HG03575 (cell line): ENCODE measurements around the gene EPB41L3.

ENCODE experiments used
- ATAC-seq: cut with Tn5 transposase; IDR thresholded peaks from one replicate; pipeline ENCODE4 v1.9.1; 2021; ENCODE audit not compliant: unreplicated experiment, insufficient number of reproducible peaks, low FRiP score; ENCODE audit errors: extremely low read depth

EPB41L3 gene

DNA sequence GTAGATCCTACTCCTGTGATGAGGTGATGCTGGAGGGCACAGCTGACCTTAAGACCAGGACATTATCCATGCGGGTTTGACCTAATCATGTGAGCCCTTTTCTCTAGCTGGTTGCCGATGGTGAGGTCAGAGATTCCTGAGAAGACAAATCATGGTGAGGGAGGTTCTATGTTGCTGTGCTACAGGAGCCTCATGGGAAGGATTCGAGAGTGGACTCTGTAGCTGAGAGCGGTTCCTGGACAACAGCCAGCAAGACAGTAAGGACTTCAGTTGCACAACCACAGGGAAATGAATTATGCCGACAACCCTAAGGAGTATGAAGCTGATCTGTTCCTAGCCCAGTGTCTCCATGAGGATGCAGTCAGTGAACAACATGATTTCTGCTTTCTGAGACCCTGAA, 80.4 kb downstream of the EPB41L3 start:
- ATAC-seq, result no peak

DNA sequence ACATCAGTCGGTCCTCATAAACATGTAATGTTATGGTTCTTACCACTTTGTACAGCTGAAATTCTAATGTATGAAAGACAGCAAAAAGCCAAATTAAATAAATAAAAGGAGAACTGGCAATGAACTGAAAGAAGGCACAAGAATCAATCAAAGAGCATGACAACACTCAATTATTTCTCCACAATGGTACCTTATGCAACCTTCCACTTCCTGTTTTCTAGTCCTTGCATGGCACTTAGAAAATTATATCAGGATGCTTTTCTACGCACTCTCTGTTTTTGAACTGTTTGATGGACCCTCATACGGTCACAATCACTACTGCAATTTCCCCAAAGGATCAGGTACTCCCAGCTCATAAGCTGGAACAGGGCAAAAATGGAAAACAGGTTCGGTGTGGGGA, 81.6 kb downstream of the EPB41L3 start:
- ATAC-seq, result no peak

DNA sequence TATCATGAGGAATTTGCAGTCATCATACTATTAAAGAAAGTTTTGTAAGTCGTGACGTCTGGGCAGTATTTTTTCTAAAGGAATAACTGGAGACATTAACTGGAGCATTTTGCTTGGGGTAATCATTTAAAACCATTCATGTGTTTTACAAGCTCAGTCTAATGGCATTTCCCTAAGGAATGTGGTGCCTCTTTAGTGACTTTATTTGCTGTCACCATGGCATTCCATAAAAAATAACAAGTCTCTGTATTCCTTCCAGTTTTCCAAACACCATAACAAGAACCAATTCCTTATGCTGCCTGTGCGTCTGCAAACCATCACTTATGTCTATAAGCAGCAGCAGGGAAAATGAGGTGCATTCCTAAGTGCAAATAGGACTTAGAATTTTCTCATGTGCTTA, 82.8 kb downstream of the EPB41L3 start:
- ATAC-seq, result no peak

DNA sequence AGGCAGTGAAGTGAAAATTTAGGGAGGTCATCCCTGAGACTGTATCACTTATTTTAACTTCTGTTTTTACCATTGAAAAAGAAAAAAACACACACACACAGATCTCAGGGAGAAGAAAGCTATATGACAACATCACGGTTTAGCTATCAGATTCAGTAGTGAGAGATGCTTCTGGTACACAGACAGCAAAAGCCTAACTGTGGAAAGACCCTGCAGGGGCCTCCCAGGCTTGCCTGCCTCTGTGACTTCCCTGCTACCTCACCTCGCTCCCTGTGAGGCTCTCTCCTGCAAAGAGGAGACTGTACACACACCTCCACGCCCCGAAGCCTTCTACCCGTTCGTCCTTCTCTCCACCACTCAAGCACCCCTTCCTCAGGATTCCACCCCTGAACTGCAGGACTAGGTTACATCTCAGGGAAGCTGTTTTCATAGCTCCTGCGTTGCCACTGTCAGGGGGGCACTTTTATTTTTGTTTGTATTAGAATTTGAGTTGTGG, 86.3 kb downstream of the EPB41L3 start:
- no peak for ATAC-seq

GRCh38 chr18:5456577-5457461, 87.0 kb downstream of the EPB41L3 start:
- peak; percentile 42 for ATAC-seq

GRCh38 chr18:5455674-5456073, 88.1 kb downstream of the EPB41L3 start:
- no peak for ATAC-seq

DNA sequence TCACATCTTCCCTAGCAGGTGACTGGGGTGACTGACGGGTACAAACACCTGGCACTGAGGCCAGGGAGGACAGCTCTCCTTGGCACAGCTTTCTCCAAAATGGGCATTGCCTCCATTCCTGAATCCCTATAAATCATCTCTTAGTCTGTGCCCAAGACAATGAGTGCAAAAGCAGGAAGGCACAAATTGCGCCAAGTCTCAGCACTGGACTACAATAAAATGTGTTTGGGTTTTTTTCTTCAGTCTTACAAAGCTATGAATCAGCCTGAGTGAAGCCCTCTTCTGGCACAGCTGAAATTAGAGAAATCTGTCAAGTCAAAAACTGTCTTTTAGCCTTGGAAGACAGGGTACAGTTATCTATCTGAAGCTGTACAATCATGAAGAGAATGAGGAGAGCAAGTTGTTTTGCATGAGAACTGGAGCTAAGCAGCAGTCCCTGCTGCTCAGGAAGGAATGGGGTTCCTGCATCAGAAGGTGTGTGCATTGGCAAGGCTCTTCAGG, 90.8 kb downstream of the EPB41L3 start:
- ATAC-seq, result no peak

GRCh38 chr18:5451871-5452270, 91.9 kb downstream of the EPB41L3 start:
- no peak for ATAC-seq

DNA sequence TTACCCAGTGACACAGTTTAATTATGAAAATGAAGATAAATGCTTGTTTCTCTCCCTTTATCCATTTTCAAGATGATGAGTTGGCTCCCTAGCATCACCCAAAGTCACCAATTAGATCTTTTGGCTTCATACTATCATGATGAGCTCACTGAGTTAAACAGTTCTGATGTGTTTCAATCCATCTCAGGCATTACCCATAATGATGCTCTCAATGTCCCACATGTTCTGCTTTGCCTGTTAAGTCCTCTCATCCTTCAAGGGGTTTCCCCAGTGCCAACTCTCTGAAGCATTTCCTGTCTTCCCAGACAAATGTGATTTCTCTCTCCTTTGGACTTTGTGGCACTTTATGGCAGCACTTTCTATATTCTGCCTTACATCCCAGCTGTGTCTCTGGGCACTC, 92.6 kb downstream of the EPB41L3 start:
- no peak for ATAC-seq

DNA sequence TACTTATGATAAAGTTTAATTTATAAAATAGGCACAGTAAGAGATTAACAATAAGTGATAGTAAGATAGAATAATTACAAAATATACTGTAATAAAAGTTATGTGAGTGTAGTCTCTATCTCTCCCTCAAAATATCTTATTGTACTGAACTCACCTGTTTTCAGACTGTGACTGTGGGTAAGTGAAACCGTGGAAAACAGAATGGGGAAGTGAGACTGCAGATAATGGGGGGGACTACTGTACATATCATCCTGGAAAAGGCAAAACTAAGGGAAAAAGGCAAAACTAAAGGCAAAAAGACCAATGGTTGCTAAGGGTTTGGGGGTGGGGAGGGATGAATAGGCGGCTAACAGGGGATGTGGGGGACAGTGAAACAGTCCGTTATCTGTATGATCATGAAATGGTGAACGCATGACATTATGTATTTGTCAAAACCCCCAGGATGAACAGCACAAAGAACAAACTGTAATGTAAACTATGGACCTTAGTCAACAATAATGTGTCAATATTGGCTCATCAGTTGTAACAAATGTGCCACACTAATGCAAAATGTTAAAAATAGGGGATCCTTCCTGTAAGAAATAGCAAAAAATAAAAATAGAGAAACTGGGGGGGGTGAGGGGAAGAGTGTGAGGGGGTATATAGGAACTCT, 93.8 kb downstream of the EPB41L3 start:
- no peak for ATAC-seq

DNA sequence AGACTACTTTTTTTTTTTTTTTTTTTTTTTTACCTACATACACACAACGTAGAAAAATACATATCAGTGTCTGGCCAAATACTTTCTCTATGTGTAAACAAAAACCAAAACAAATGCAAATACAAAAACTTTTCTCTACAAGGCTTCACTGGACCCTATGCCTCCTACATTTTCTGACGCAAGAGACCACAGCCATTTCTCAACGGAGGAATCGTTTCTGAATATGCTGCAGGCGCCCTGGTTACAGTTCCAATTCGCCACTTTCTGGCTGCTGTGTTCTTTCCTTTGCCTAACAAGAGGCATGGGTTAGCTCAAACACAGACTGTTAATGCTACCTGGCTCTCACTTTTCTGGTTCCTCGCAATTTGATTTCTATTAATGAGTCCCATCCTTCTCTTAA, 96.4 kb downstream of the EPB41L3 start:
- ATAC-seq, result no peak

- no peak for ATAC-seq
Measured at GRCh38 chr18:5444847-5445246, 99.0 kb downstream of the EPB41L3 start.

DNA sequence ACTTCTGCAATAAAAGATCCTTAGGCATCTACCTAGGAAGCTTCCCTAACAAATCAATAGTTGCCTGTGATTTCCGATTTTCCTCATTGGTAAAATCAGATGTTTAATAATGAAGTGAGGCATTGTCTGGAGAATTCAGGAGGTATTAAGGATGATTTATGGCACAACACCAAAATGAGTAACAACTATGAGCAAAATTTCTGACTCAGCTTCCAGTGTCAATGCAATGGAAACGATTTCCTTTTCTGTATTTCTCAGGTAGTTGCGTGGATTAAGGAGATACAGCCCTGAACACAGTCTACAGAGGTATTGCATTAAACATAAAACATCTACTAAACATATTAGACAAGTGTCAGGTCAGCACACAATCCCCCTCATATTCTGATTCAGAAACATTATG, 99.5 kb downstream of the EPB41L3 start:
- ATAC-seq, result no peak

- ATAC-seq, result no peak
Measured at GRCh38 chr18:5439986-5440696, 103.7 kb downstream of the EPB41L3 start.

DNA sequence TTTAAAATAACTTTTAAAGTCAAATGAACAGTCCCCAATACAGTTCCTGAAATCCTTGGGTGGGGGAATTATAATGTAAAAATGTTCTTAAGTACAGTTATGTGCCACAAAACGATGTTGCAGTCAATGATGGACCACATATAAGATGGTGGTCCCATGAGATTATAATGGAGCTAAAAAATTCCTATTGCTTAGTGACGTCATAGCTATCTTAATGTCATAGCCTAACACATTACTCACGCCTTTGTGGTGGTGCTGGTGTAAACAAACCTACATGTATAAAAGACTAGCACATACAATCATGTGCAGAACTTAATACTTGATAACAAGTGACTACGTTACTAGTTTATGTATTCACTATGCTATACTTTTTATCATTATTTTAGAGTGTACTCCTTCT, 109.4 kb downstream of the EPB41L3 start:
- no peak for ATAC-seq

DNA sequence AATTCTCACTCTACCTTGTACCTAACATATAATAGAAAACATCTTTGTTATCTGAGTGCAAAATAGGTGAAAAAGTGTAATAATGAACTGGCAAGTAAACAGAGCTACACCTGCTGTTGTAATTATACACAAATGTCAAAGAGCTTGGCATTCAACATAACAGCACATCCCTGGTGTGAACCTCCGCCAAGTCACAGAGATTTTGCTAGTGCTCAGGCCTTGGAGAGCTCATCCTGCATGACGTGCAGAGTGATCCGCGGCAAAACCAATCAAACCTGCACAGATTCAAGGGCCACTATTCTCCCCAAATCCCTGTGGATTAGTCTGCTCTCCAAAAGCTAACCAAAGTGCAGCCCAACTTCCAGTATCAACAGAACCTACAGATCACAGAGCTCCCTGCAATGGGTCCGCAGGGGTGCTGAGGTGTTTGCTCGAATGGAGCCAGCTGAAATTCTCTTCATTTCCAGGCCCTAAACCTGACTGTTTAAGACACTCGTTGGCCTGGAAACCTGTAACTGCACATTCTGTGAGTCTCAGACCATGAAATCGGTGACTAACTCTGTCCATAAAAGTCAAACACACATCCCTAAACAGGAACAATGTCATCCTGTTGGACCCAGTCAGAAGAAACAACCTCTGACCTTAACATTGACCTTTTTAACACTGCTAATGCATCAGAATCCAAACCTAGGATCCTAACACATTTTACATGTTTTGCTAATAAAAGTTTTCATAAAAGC, 111.8 kb downstream of the EPB41L3 start:
- no peak for ATAC-seq

GRCh38 chr18:5430131-5430530, 113.7 kb downstream of the EPB41L3 start:
- no peak for ATAC-seq

GRCh38 chr18:5429681-5430080, 114.1 kb downstream of the EPB41L3 start:
- no peak for ATAC-seq

DNA sequence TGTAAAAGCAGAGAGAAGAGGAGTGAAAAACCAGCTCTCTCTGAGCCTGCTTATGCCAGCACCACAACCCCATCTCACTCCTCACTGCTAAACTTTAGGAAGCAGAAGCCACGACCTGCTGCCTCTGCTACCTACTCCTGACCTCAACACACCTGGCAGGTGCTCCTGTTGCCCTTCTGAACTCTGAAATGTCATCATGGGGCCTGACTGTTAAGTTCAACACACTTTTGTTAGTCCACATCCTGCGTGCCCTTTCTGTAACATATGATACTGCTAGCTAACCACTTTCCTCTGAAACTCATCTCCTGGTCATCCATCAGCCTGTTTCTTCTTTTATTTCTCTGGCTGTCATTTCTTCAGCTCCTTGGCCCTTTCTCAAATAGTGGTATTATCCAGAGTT, 118.1 kb downstream of the EPB41L3 start:
- ATAC-seq, result no peak
